Measurements from ENCODE around the gene FBXO42. TPM values are rescaled to one million over a fixed set of nuclear protein-coding genes. Genes with fewer than 3 reads are reported as not detected.

FBXO42 gene
- total RNA-seq, 1 donor from 2014 or later, result 24.3 TPM

GRCh38 chr1:16356867-16357266 is 4.6 kb upstream of the FBXO42 start:
- Mint-ChIP-seq H3K4me1 (peaks cover 5% of the 10 kb centered on the region), H3K4me3 (no peak overlapping the region), H3K27me3 (ENCODE audit: low read depth) (no peaks in the 10 kb centered on the region), H3K27ac (ENCODE audit: unreplicated experiment) (no peak overlapping the region), H3K9me3 (no peaks in the 10 kb centered on the region), H3K36me3 (ENCODE audit: low read depth) (no peaks in the 10 kb centered on the region)
- no peak for DNase-seq (ENCODE audit: low read depth, low spot score)
- TF ChIP-seq CTCF (conservative IDR thresholded peaks at IDR 0.05), result no peak

GRCh38 chr1:16354619-16355018 is 2.3 kb upstream of the FBXO42 start:
- H3K27ac Mint-ChIP-seq (ENCODE audit: unreplicated experiment), result no peak overlapping the region
- no peaks in the 10 kb centered on the region for H3K9me3 Mint-ChIP-seq
- no peak for DNase-seq (ENCODE audit: low read depth, low spot score)
- no peaks in the 10 kb centered on the region for H3K36me3 Mint-ChIP-seq (ENCODE audit: low read depth)
- H3K27me3 Mint-ChIP-seq (ENCODE audit: low read depth), result no peaks in the 10 kb centered on the region
- peaks cover 23% of the 10 kb centered on the region for H3K4me1 Mint-ChIP-seq
- H3K4me3 Mint-ChIP-seq, result peak overlapping the region; percentile 86
- TF ChIP-seq CTCF (conservative IDR thresholded peaks at IDR 0.05), result no peak

- H3K4me1 Mint-ChIP-seq, result peaks cover 29% of the 10 kb centered on the region
- no peaks in the 10 kb centered on the region for H3K36me3 Mint-ChIP-seq (ENCODE audit: low read depth)
- H3K9me3 Mint-ChIP-seq, result no peaks in the 10 kb centered on the region
- H3K27ac Mint-ChIP-seq (ENCODE audit: unreplicated experiment), result peak overlapping the region; percentile 93
- TF ChIP-seq CTCF (conservative IDR thresholded peaks at IDR 0.05), result no peak
- DNase-seq (ENCODE audit: low read depth, low spot score), result no peak
- H3K27me3 Mint-ChIP-seq (ENCODE audit: low read depth), result no peaks in the 10 kb centered on the region
- peak overlapping the region; percentile 98 for H3K4me3 Mint-ChIP-seq
These were observed 709 bp upstream of the FBXO42 start for GRCh38 chr1:16352842-16353535.

DNA sequence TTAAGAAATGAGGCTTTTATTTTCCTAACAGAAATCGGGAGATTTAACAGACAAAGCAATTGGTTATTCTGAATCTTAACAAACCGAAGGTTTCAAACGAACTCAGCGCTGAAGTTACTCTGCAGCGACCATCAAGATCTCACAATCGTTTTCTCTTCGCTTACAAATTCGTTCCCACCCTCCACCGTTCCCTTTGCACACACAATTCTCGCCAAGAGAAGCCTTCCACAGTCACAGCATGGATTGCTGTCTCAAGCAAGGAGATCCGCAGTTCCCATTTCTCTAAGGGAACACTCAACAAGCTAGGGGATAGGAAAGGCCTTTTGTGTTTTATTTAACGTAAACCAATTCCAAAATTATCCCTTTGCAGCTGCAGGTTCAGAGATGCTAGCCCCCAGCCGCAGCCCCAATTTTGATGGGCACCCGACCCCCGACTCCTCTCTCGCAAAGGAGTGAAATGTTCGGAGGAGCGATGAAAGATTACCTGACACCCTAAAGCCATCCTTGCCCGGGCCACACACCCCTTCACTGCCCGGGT is 755 bp downstream of the FBXO42 start:
- Mint-ChIP-seq H3K36me3 (ENCODE audit: low read depth) (no peaks in the 10 kb centered on the region), H3K27me3 (ENCODE audit: low read depth) (no peaks in the 10 kb centered on the region), H3K27ac (ENCODE audit: unreplicated experiment) (peak overlapping the region; percentile 90), H3K9me3 (no peaks in the 10 kb centered on the region), H3K4me3 (peak overlapping the region; percentile 98), H3K4me1 (peaks cover 29% of the 10 kb centered on the region)
- no peak for TF ChIP-seq CTCF (conservative IDR thresholded peaks at IDR 0.05)
- DNase-seq (ENCODE audit: low read depth, low spot score), result no peak

DNA sequence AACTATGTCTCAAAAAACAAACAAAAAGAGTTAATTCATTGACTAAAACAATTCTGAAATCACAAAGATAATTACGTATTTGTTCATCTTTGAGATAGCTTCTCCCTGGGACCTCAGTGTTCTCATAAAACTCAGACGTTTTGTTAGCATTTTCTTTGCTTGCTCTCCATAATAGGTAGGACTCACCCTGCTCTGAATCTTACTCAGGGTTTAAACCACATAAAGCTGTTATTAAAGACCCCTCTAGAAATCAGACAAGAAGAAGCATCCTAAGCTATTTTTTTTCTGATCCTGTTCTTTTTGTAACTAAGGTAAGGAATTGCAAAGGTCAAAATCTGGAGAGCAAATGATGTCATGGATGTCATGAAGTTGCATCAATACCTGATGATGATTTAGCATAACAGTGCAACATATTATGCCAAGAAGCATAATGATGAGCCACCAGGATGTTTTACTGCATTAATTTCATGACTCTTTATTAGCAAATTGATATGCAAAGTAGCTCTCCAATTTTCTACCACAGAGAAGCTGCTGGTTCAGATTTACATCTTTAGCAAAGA is 2.4 kb downstream of the FBXO42 start:
- Mint-ChIP-seq H3K27me3 (ENCODE audit: low read depth) (no peaks in the 10 kb centered on the region), H3K4me3 (peak overlapping the region; percentile 50), H3K9me3 (no peaks in the 10 kb centered on the region), H3K27ac (ENCODE audit: unreplicated experiment) (no peak overlapping the region), H3K4me1 (peaks cover 29% of the 10 kb centered on the region), H3K36me3 (ENCODE audit: low read depth) (no peaks in the 10 kb centered on the region)
- TF ChIP-seq CTCF (conservative IDR thresholded peaks at IDR 0.05), result no peak
- DNase-seq (ENCODE audit: low read depth, low spot score), result no peak

Data from neural crest cell (in vitro differentiated cells).